H9 (cell line): ENCODE measurements around the gene NPAS3. TPM values are rescaled to one million over a fixed set of nuclear protein-coding genes. Genes with fewer than 3 reads are reported as not detected.

ENCODE experiments used
- DNase-seq: peaks from one replicate; pipeline ENCODE4 v3.0.0-alpha.2; 2017
- H2AFZ ChIP-seq: one replicate; pipeline ENCODE4 v1.6.1; 2013; ENCODE audit warnings: mild to moderate bottlenecking, low read length, control low read depth, moderate library complexity
- H2AK5ac ChIP-seq: 2 replicates; pipeline ENCODE4 v1.6.1; 2013; ENCODE audit warnings: low read length, control low read depth, mixed read lengths; ENCODE audit not compliant: insufficient read length
- H2BK120ac ChIP-seq: one replicate; pipeline ENCODE4 v1.6.1; 2013; ENCODE audit warnings: low read depth, mild to moderate bottlenecking, low read length, control low read depth, inconsistent platforms; ENCODE audit not compliant: poor library complexity, severe bottlenecking
- H2BK12ac ChIP-seq: 2 replicates; pipeline ENCODE4 v1.6.1; 2013; ENCODE audit warnings: low read length, control low read depth, mixed read lengths, low read depth; ENCODE audit not compliant: insufficient read length
- H2BK15ac ChIP-seq: 2 replicates; pipeline ENCODE4 v1.6.1; 2013; ENCODE audit warnings: low read depth, low read length, control low read depth
- H2BK20ac ChIP-seq: one replicate; pipeline ENCODE4 v1.6.1; 2013; ENCODE audit warnings: low read depth, mild to moderate bottlenecking, low read length, control low read depth, inconsistent platforms; ENCODE audit not compliant: poor library complexity, severe bottlenecking
- H2BK5ac ChIP-seq: 2 replicates; pipeline ENCODE4 v1.6.1; 2013; ENCODE audit warnings: low read length, control low read depth, mixed read lengths; ENCODE audit not compliant: insufficient read length
- H3K14ac ChIP-seq: 2 replicates; pipeline ENCODE4 v1.6.1; 2013; ENCODE audit warnings: low read length, control low read depth; ENCODE audit not compliant: insufficient read depth
- H3K18ac ChIP-seq: 2 replicates; pipeline ENCODE4 v1.6.1; 2013; ENCODE audit warnings: low read depth, mild to moderate bottlenecking, mixed read lengths, low read length, control low read depth; ENCODE audit not compliant: insufficient read length
- H3K23ac ChIP-seq: 2 replicates; pipeline ENCODE4 v1.6.1; 2013; ENCODE audit warnings: low read length, control low read depth, mixed read lengths, low read depth; ENCODE audit not compliant: insufficient read length
- H3K23me2 ChIP-seq: 2 replicates; pipeline ENCODE4 v1.6.1; 2013; ENCODE audit warnings: low read depth, mild to moderate bottlenecking, mixed read lengths, low read length, control low read depth; ENCODE audit not compliant: insufficient read length, poor library complexity, severe bottlenecking
- H3K27ac ChIP-seq: 2 replicates; pipeline ENCODE4 v1.5.1; 2013; ENCODE audit warnings: low read length, control low read depth, mixed read lengths, low read depth; ENCODE audit not compliant: insufficient read length
- H3K27me3 ChIP-seq: 2 replicates; pipeline ENCODE4 v1.6.1; 2013; ENCODE audit warnings: low read length, control low read depth, inconsistent platforms; ENCODE audit not compliant: insufficient read depth
- H3K4ac ChIP-seq: 2 replicates; pipeline ENCODE4 v1.6.1; 2013; ENCODE audit warnings: low read depth, mild to moderate bottlenecking, control low read depth, inconsistent platforms, low read length, moderate library complexity
- H3K4me1 ChIP-seq: 2 replicates; pipeline ENCODE4 v1.6.1; 2013; ENCODE audit warnings: low read length, control low read depth, inconsistent platforms; ENCODE audit not compliant: insufficient read depth
- H3K4me2 ChIP-seq: 2 replicates; pipeline ENCODE4 v1.6.1; 2013; ENCODE audit warnings: low read length, control low read depth, mixed read lengths; ENCODE audit not compliant: insufficient read length, insufficient read depth
- H3K56ac ChIP-seq: 2 replicates; pipeline ENCODE4 v1.6.1; 2013; ENCODE audit warnings: low read depth, mild to moderate bottlenecking, mixed read lengths, low read length, control low read depth; ENCODE audit not compliant: insufficient read length
- H3K79me1 ChIP-seq: 2 replicates; pipeline ENCODE4 v1.6.1; 2013; ENCODE audit warnings: low read depth, mild to moderate bottlenecking, moderate library complexity, low read length, control low read depth, inconsistent platforms; ENCODE audit not compliant: insufficient read depth, poor library complexity, severe bottlenecking
- H3K79me2 ChIP-seq: 2 replicates; pipeline ENCODE4 v1.6.1; 2013; ENCODE audit warnings: low read length, control low read depth, inconsistent platforms; ENCODE audit not compliant: insufficient read depth
- H3K9ac ChIP-seq: 2 replicates; pipeline ENCODE4 v1.6.1; 2013; ENCODE audit warnings: low read length, control low read depth, mixed read lengths; ENCODE audit not compliant: insufficient read length; ENCODE audit errors: extremely low read depth
- H3K9me3 ChIP-seq: one replicate; pipeline ENCODE4 v1.6.1; 2013; ENCODE audit warnings: low read depth, low read length, inconsistent platforms; ENCODE audit not compliant: control insufficient read depth
- H3T11ph ChIP-seq: one replicate; pipeline ENCODE4 v1.6.1; 2013; ENCODE audit warnings: mild to moderate bottlenecking, low read length, control low read depth, inconsistent platforms
- H4K20me1 ChIP-seq: one replicate; pipeline ENCODE4 v1.6.1; 2013; ENCODE audit not compliant: control insufficient read depth, insufficient read length, insufficient read depth
- H4K5ac ChIP-seq: 2 replicates; pipeline ENCODE4 v1.6.1; 2013; ENCODE audit warnings: low read depth, mild to moderate bottlenecking, mixed read lengths, low read length, control low read depth; ENCODE audit not compliant: insufficient read length
- H4K8ac ChIP-seq: replicated peaks from 2 replicates; pipeline ENCODE4 v1.6.1; 2013; ENCODE audit warnings: low read length, control low read depth, mixed read lengths, low read depth; ENCODE audit not compliant: insufficient read length
- H4K91ac ChIP-seq: 2 replicates; pipeline ENCODE4 v1.6.1; 2013; ENCODE audit warnings: low read depth, mild to moderate bottlenecking, moderate library complexity, mixed read lengths, low read length, control low read depth; ENCODE audit not compliant: insufficient read length
- H3K27ac Mint-ChIP-seq, 3 experiments: 2 replicates in 2 of 3; 3 replicates in 1 of 3; pipeline ENCODE4 v1.8.0; 2020 to 2021; ENCODE audit warnings: mixed read lengths in 3 of 3, mild to moderate bottlenecking in 1 of 3, moderate library complexity in 1 of 3
- H3K27me3 Mint-ChIP-seq: 2 replicates; pipeline ENCODE4 v1.8.0; 2021; ENCODE audit warnings: low read depth, mild to moderate bottlenecking, moderate library complexity, mixed read lengths
- H3K36me3 Mint-ChIP-seq, 3 experiments: 2 replicates in 2 of 3; 3 replicates in 1 of 3; pipeline ENCODE4 v1.8.0; 2020 to 2021; ENCODE audit warnings: low read depth in 3 of 3, mixed read lengths in 3 of 3; ENCODE audit not compliant: insufficient read depth in 1 of 3
- H3K4me1 Mint-ChIP-seq, 2 experiments: 2 replicates each; pipeline ENCODE4 v1.8.0; 2020; ENCODE audit warnings: mixed read lengths in 2 of 2
- H3K4me3 Mint-ChIP-seq, 2 experiments: 2 replicates in 1 of 2; 3 replicates in 1 of 2; pipeline ENCODE4 v1.8.0; 2020 to 2021; ENCODE audit warnings: mild to moderate bottlenecking in 2 of 2, mixed read lengths in 2 of 2, moderate library complexity in 1 of 2
- H3K9me3 Mint-ChIP-seq, 2 experiments: 2 replicates in 1 of 2; 3 replicates in 1 of 2; pipeline ENCODE4 v1.8.0; 2020; ENCODE audit warnings: mild to moderate bottlenecking in 2 of 2, mixed read lengths in 2 of 2, moderate library complexity in 1 of 2
- WGBS: extraction: QIAGEN DNeasy Blood & Tissue Kit; methylation state at CpG from one replicate; pipeline ENCODE4 v1.1.7; 2013; ENCODE audit warnings: missing lambda C conversion rate, low lambda C conversion rate, mixed read lengths; ENCODE audit not compliant: insufficient read length; ENCODE audit errors: extremely low coverage; 5-methylcytosine and 5-hydroxymethylcytosine counted together
- total RNA-seq: library from RNA; stranded (reverse); gene quantifications from 2 replicates; pipeline ENCODE4 v1.2.1, GENCODE V29; 2021
- TF ChIP-seq, protein P1 (sequence below): fragments of 200-600 bp; sonication (generic); conservative IDR thresholded peaks from 3 replicates; pipeline ENCODE4 v1.8.0; 2021; ENCODE audit warnings: antibody characterized with exemption, mild to moderate bottlenecking

The NPAS3 gene
- total RNA-seq, 1 experiment from 2014 or later, result 0.17 TPM

DNA sequence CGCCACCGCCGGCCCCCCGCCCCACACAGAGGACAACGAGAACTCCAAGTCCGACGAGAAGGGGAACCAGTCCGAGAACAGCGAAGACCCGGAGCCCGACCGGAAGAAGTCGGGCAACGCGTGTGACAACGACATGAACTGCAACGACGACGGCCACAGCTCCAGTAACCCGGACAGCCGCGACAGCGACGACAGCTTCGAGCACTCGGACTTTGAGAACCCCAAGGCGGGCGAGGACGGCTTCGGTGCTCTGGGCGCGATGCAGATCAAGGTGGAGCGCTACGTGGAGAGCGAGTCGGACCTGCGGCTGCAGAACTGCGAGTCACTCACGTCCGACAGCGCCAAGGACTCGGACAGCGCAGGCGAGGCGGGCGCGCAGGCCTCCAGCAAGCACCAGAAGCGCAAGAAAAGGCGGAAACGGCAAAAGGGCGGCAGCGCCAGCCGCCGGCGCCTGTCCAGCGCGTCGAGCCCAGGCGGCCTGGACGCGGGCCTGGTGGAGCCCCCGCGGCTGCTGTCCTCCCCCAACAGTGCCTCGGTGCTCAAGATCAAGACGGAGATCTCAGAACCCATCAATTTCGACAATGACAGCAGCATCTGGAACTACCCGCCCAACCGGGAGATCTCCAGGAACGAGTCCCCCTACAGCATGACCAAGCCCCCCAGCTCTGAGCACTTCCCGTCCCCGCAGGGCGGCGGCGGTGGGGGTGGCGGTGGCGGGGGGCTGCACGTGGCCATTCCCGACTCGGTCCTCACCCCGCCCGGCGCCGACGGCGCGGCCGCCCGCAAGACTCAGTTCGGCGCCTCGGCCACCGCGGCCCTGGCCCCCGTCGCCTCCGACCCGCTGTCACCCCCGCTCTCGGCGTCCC lies 861.3 kb downstream of the NPAS3 start:
- Histone ChIP-seq H2BK12ac (no peak overlapping the region), H3K23ac (no peak overlapping the region), H3K23me2 (no peaks in the 10 kb centered on the region), H3K79me2 (no peaks in the 10 kb centered on the region), H2BK5ac (no peak overlapping the region), H3K56ac (no peak overlapping the region), H3K4me1 (no peaks in the 10 kb centered on the region), H3K27me3 (no peaks in the 10 kb centered on the region), H2AK5ac (no peak overlapping the region), H3K18ac (no peak overlapping the region), H3K79me1 (no peaks in the 10 kb centered on the region), H3K4me2 (no peak overlapping the region), H4K20me1 (no peaks in the 10 kb centered on the region), H2BK20ac (no peak overlapping the region), H3K9ac (no peak overlapping the region), H2AFZ (no peak overlapping the region), H2BK120ac (no peak overlapping the region), H2BK15ac (no peak overlapping the region), H4K91ac (no peak overlapping the region), H3K27ac (no peak overlapping the region), H3K4ac (no peak overlapping the region), H4K8ac (no peak overlapping the region), H3T11ph (no peak overlapping the region), H3K9me3 (no peaks in the 10 kb centered on the region), H4K5ac (no peak overlapping the region), H3K14ac (peak overlapping the region; percentile 75)
- TF ChIP-seq, protein P1, sequence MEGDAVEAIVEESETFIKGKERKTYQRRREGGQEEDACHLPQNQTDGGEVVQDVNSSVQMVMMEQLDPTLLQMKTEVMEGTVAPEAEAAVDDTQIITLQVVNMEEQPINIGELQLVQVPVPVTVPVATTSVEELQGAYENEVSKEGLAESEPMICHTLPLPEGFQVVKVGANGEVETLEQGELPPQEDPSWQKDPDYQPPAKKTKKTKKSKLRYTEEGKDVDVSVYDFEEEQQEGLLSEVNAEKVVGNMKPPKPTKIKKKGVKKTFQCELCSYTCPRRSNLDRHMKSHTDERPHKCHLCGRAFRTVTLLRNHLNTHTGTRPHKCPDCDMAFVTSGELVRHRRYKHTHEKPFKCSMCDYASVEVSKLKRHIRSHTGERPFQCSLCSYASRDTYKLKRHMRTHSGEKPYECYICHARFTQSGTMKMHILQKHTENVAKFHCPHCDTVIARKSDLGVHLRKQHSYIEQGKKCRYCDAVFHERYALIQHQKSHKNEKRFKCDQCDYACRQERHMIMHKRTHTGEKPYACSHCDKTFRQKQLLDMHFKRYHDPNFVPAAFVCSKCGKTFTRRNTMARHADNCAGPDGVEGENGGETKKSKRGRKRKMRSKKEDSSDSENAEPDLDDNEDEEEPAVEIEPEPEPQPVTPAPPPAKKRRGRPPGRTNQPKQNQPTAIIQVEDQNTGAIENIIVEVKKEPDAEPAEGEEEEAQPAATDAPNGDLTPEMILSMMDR, result no peak
- no peak for DNase-seq
- no peaks in the 10 kb centered on the region for H3K27me3 Mint-ChIP-seq
- H3K36me3 Mint-ChIP-seq, result peaks cover 0 to 2% (median 0%) of the 10 kb centered on the region in 3 experiments; a peak in 3 of 7 replicates
- H3K4me3 Mint-ChIP-seq, result no peak overlapping the region
- no CpG with 5 or more reads among the region's 100 CpGs for WGBS
- H3K9me3 Mint-ChIP-seq, result no peaks in the 10 kb centered on the region
- H3K4me1 Mint-ChIP-seq, result peaks cover 10 to 15% of the 10 kb centered on the region in 2 experiments
- peak overlapping the region in 1 of 3 experiments; percentile 22; a peak in 1 of 7 replicates for H3K27ac Mint-ChIP-seq
